ENCODE results near the gene RRAGB.

DNA sequence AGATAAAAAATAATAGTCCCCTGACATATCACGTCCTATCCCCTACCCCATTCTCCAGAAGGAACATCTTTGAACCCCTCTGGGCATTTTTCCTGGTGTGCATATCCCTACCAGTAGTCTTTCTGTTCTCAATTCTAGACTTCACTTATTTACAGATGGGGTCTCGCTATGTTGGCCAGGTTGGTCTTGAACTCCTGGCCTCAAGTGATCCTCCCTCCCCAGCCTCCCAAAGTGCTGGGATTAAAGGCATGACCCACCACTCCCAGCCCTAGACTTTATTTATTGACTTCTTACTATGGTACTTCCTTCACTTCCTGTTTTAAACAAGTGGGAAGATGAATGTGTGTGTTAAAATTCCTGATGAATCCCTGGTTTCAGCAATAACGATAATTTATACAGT, 612 bp upstream of the RRAGB start:
- no peak for TF ChIP-seq CREB1 (CRISPR knock-in tag; IDR thresholded peaks at IDR 0.05; ENCODE audit: low read depth)
- no peak for TF ChIP-seq EZH2phosphoT487 (IDR thresholded peaks at IDR 0.05; ENCODE audit: unreplicated experiment)
